HEK293 (cell line): ENCODE data around the gene SMC5.

Experiments used
- CTCF ChIP-seq: fragments of 450-650 bp; formaldehyde crosslinking; IDR thresholded peaks from 2 replicates; pipeline ENCODE4 v1.5.1; 2016; ENCODE audit warnings: missing biosample characterization, missing genetic modification characterization
- PATZ1 ChIP-seq: fragments of 450-650 bp; formaldehyde crosslinking; IDR thresholded peaks from 2 replicates; pipeline ENCODE4 v1.5.1; 2016; ENCODE audit warnings: missing biosample characterization, missing genetic modification characterization
- REST ChIP-seq: fragments of 450-650 bp; formaldehyde crosslinking; IDR thresholded peaks from 2 replicates; pipeline ENCODE4 v1.5.1; 2016; ENCODE audit warnings: missing biosample characterization, missing genetic modification characterization
- ZFP69B ChIP-seq: fragments of 450-650 bp; formaldehyde crosslinking; IDR thresholded peaks from 2 replicates; pipeline ENCODE4 v1.5.1; 2016; ENCODE audit warnings: missing biosample characterization, missing genetic modification characterization
- ZNF600 ChIP-seq: fragments of 450-650 bp; formaldehyde crosslinking; IDR thresholded peaks from 2 replicates; pipeline ENCODE4 v1.5.1; 2016; ENCODE audit warnings: missing biosample characterization, missing genetic modification characterization

GRCh38 chr9:70404261-70404660 lies 145.5 kb downstream of the SMC5 start:
- TF ChIP-seq REST (tag by site-specific recombination) (no peak), CTCF (no peak), ZFP69B (tag by site-specific recombination) (no peak), PATZ1 (tag by site-specific recombination) (no peak), ZNF600 (tag by site-specific recombination) (no peak)
